Renal pelvis (tissue), 4 donors: ENCODE measurements around the gene HK2. TPM values are rescaled to one million over a fixed set of nuclear protein-coding genes. Genes with fewer than 3 reads are reported as not detected.
A peak's percentile ranks its signal among the peaks of the same experiment; 100 is the strongest.

ENCODE experiments used
- DNase-seq: peaks from one replicate; pipeline ENCODE4 v3.0.0-alpha.2; 2013
- polyA plus RNA-seq, 3 donors: library from polyadenylated mRNA; unstranded; fragments of 120-200 nt; gene quantifications; one replicate each; pipeline ENCODE4 v1.2.1, GENCODE V29; 2013; ENCODE audit not compliant: insufficient read length in 3 of 3

The HK2 gene
- polyA plus RNA-seq, 3 donors: 12.4 to 14.0 (median 12.5) TPM

- DNase-seq: no peak
Observed at GRCh38 chr2:74873678-74874640, 40.0 kb downstream of the HK2 start.

- peak; percentile 54 for DNase-seq
Observed at GRCh38 chr2:74876081-74876886, 42.4 kb downstream of the HK2 start.

- DNase-seq: no peak
Observed at GRCh38 chr2:74877376-74877775, 43.4 kb downstream of the HK2 start.

- DNase-seq: no peak
Observed at GRCh38 chr2:74877781-74878433, 44.0 kb downstream of the HK2 start.

GRCh38 chr2:74878551-74878950, 44.6 kb downstream of the HK2 start:
- no peak for DNase-seq

GRCh38 chr2:74880054-74880728, 46.3 kb downstream of the HK2 start:
- DNase-seq: no peak

- DNase-seq: no peak
Observed at GRCh38 chr2:74881176-74881575, 47.2 kb downstream of the HK2 start.

GRCh38 chr2:74881626-74882298, 47.8 kb downstream of the HK2 start:
- DNase-seq: no peak

- DNase-seq: no peak
Observed at GRCh38 chr2:74882299-74882687, 48.4 kb downstream of the HK2 start.

GRCh38 chr2:74883011-74883410, 49.1 kb downstream of the HK2 start:
- DNase-seq: no peak

GRCh38 chr2:74884118-74884762, 50.3 kb downstream of the HK2 start:
- no peak for DNase-seq

GRCh38 chr2:74884866-74885265, 50.9 kb downstream of the HK2 start:
- no peak for DNase-seq

- no peak for DNase-seq
Observed at GRCh38 chr2:74886251-74886650, 52.3 kb downstream of the HK2 start.

- DNase-seq: no peak
Observed at GRCh38 chr2:74886811-74887210, 52.9 kb downstream of the HK2 start.

- no peak for DNase-seq
Observed at GRCh38 chr2:74887445-74887951, 53.6 kb downstream of the HK2 start.

- no peak for DNase-seq
Observed at GRCh38 chr2:74887960-74888700, 54.2 kb downstream of the HK2 start.

GRCh38 chr2:74889159-74889558, 55.2 kb downstream of the HK2 start:
- DNase-seq: no peak

- no peak for DNase-seq
Observed at GRCh38 chr2:74890711-74891110, 56.8 kb downstream of the HK2 start.

GRCh38 chr2:74891136-74891764, 57.3 kb downstream of the HK2 start:
- no peak for DNase-seq
